Fibroblast of villous mesenchyme (primary cell): ENCODE data around the gene ATAD3A. TPM values are rescaled to one million over a fixed set of nuclear protein-coding genes. Genes with fewer than 3 reads are reported as not detected.
"Not testable (repeated sequence)": the region's sequence is repeated elsewhere in the genome, so short reads cannot be mapped to it uniquely, and the experiment has no call there.

Experiments used
- DNase-seq: peaks from one replicate; pipeline ENCODE4 v3.0.0-alpha.2; 2010; ENCODE audit warnings: low read depth
- H3K4me3 ChIP-seq: 2 replicates; pipeline ENCODE4 v1.5.1; 2011; ENCODE audit warnings: low read depth, mild to moderate bottlenecking, low read length
- total RNA-seq: library from RNA; depleted of rRNA; stranded (reverse); fragments of >200 nt; gene quantifications from 2 replicates; pipeline ENCODE4 v1.2.3, GENCODE V29; 2012
- TF ChIP-seq, protein P1 (sequence below): IDR thresholded peaks from 2 replicates; pipeline ENCODE4 v1.5.1; 2012; ENCODE audit warnings: low read depth, mild to moderate bottlenecking, low read length; ENCODE audit not compliant: insufficient read depth

ATAD3A gene
- total RNA-seq, 1 donor: 36.7 TPM

DNA sequence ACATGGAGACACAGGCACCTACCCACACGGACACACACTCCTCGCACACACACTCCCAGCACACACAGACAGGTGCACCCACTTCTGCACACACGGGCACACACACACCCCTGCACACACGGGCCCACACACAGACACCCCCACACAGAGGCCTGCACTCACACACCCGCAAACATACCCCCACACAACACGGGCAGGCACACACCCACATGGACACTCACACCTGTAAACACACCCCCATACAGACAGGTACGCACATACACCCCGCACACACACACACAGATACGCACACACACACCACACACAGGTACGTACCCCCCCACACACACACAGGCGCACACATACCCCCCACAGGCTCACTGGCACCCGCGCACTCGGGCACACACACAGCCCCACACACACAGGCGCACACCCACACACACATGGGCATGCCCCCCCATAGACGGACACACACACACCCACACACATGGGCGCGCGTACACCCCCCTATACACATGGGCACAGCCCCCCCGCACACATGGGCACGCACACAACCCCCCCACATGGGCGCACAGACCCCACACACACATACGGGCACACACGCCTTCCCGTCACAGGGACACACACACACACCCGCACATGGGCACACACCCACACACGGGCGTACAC lies 6.1 kb downstream of the ATAD3A start:
- no peak for DNase-seq
- TF ChIP-seq, protein P1, sequence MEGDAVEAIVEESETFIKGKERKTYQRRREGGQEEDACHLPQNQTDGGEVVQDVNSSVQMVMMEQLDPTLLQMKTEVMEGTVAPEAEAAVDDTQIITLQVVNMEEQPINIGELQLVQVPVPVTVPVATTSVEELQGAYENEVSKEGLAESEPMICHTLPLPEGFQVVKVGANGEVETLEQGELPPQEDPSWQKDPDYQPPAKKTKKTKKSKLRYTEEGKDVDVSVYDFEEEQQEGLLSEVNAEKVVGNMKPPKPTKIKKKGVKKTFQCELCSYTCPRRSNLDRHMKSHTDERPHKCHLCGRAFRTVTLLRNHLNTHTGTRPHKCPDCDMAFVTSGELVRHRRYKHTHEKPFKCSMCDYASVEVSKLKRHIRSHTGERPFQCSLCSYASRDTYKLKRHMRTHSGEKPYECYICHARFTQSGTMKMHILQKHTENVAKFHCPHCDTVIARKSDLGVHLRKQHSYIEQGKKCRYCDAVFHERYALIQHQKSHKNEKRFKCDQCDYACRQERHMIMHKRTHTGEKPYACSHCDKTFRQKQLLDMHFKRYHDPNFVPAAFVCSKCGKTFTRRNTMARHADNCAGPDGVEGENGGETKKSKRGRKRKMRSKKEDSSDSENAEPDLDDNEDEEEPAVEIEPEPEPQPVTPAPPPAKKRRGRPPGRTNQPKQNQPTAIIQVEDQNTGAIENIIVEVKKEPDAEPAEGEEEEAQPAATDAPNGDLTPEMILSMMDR: no peak

DNA sequence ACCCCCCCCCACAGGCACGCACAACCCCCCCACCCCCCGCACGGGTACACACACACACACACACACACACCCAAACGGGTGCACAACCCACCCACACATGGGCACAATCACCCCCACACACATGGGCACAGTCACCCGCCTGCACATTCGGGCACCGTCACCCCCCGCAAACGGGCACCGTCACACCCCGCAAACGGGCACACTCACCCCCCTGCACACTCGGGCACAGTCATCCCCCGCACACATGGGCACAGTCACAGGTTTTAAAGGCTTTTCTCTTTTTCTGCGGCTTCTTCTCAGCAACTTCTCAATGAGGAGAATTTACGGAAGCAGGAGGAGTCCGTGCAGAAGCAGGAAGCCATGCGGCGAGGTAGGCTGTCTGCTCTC lies 6.7 kb downstream of the ATAD3A start:
- not testable (repeated sequence) for H3K4me3 ChIP-seq, DNase-seq

More for the DNA sequence above, 6.1 kb downstream of the ATAD3A start:
- no peak overlapping the region for H3K4me3 ChIP-seq

DNA sequence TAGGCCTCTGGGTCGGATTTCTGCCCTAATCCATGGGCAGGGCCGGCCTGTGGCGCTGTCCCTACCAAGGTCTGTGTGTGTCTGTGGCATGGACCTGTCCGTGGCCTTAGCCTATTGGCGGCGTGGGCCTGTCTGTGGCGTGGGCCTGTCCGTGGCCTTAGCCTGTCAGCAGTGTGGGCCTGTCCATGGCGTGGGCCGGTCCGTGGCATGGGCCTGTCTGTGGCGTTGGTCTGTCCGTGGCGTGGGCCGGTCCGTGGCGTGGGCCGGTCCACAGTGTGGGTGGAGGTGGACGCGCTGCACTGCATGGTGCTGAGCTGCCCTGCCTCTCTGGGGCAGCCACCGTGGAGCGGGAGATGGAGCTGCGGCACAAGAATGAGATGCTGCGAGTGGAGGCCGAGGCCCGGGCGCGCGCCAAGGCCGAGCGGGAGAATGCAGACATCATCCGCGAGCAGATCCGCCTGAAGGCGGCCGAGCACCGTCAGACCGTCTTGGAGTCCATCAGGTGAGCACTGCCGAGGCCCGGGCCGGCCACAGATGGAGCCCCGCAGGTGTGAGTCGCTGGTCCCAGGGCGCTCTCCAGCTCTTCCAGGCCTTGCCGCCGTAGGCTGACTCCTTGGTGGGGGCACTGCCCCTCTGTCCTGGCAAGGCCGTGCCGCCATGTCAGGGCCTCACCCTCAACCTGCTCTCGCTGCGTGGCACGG lies 8.0 kb downstream of the ATAD3A start:
- not testable (repeated sequence) for H3K4me3 ChIP-seq, DNase-seq

DNA sequence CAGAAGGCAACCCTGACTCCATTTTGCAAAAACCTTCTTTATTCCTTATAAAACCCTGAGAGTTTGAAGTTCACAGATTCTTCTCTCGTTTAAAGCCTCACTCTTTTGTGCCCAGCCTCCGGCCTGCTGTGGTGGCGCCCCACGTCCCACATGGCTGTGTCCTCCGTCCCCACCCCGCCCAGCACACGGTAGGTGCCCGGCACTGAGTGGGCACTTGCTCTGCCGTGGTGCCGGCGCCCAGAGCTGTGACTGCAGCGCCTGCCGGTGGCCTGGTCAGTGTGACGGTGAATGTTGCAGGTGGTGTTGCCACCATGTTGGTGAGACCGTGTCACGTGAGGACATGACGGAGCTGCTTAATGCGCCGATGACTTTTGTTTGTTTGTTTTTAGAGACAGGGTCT lies 9.4 kb downstream of the ATAD3A start:
- H3K4me3 ChIP-seq: no peak overlapping the region
- TF ChIP-seq, protein P1: no peak
- DNase-seq: no peak

DNA sequence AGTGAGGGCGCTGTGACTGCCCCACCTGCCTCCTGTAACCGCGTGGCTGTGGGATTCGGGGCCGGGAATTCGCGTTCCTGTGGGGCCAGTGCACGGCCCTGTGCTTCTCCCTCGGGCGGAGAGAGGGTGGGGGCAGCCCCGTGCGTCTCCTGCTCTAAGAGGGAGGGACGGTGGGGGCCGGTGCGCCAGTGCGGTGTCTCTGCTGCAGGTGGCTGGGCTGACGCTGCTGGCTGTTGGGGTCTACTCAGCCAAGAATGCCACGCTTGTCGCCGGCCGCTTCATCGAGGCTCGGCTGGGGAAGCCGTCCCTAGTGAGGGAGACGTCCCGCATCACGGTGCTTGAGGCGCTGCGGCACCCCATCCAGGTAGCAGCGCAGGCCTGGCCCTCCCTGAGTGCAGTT lies 10.6 kb downstream of the ATAD3A start:
- DNase-seq: not testable (repeated sequence)

DNA sequence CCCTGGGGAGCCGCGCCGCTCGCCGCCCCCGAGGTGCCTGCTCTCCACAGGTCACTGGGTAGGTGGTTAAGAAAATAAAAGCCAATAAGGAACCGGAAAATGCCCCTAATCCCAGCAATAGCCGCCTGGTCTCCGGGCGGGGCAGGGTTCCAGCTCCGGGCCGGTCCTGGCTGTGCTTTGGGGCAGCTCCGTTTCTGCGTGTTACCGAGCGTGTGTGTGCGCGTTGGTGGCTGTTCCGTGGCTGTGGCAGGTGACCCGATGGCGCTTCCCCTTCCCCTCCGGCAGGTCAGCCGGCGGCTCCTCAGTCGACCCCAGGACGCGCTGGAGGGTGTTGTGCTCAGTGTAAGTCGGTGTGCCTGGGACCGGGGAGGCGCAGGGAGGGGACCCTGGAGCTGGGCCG lies 11.3 kb downstream of the ATAD3A start:
- DNase-seq, H3K4me3 ChIP-seq: not testable (repeated sequence)

More for the DNA sequence above, 10.6 kb downstream of the ATAD3A start:
- not testable (repeated sequence) for H3K4me3 ChIP-seq

DNA sequence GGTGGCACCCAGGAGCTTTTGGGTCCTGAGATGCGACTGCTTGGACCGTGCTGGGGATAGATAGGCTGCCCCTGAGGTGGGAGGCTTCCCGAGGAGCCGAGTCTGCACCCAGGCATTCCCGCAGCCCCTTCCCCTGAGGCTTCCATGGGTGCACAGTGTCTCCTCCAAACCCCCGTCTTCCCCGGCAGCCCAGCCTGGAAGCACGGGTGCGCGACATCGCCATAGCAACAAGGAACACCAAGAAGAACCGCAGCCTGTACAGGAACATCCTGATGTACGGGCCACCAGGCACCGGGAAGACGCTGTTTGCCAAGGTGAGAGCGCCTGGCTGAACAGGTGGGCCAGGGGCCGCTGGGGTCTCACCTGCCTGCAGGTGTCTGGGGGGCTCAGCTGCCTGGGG lies 11.7 kb downstream of the ATAD3A start:
- DNase-seq, H3K4me3 ChIP-seq: not testable (repeated sequence)

DNA sequence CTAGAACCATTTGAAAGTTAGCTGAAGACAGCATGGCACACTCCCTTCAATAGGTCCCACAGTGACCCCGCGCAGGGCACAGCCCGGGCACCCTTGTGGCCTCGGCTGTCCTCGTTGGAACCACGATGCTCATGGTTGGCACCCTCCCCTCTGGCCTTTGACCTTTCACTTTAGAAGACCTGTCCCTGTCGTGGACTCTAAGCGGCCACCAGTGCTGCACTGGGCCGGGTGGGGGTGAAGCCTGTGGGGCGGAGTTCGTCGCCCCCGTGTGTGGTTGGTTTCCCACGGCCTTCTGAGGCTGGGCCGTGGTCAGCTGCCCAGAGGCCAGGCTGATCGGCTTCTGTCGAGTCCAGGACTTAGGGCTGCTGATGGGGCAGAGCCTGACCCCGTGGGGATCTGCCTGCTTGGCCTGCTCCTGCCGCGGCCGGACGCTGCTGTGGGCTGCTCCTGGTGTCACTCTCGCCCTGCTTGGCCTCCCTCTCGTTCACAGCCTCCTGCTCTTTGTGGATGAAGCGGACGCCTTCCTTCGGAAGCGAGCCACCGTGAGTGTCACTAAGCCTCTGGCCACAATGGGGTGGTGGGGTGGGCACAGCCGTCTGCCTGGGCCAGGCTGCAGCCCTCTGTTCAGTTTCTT lies 12.9 kb downstream of the ATAD3A start:
- DNase-seq, H3K4me3 ChIP-seq: not testable (repeated sequence)

DNA sequence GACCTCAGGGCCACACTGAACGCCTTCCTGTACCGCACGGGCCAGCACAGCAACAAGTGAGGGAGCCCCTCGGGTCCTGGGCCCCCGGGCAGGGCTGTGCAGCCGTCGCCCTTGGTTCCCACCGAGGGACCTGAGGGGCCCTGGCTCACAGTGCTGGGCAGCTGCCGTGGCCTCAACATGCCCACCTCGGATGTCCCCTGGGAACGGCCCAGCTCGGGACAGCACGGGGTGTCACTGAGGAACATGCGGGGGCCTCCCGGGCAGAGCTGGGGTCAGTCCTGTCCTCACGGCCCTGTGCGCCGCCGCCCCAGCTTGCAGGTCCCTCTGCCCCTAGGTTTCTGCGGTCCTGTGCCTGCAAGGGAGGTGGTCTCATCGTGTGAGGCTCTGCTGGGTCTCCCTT lies 14.5 kb downstream of the ATAD3A start:
- not testable (repeated sequence) for H3K4me3 ChIP-seq, DNase-seq

DNA sequence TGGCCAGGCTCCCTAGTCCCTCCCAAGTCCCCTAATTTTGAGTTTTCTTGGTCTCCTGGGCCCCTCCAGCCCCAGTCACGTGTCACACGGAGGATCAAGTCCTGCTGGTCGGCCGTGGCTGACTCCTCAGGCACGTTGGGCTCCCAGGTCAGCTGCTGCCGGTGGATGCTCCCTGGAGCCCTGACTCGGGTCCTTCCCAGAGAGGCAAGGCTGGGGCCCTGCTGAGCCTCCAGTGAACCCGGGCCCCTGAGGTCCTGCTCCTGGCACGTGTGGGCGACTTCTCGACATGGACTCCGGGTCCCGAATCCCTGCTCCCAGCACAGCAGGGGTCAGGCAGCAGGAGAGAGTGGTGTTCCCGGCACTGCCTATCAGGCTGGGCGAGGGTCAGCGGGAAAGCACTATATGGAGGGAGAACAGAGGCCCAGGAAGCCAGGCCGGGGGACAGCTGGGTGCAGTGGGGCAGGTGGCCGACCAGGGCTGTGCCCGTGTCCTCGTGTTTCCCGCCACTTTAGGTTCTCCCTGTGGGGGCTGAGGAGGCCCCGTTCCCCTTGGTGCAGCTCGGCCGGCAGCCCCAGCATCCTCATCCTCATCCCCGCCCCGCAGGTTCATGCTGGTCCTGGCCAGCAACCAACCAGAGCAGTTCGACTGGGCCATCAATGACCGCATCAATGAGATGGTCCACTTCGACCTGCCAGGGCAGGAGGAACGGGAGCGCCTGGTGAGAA lies 15.3 kb downstream of the ATAD3A start:
- DNase-seq: no peak
- TF ChIP-seq, protein P1: no peak
- H3K4me3 ChIP-seq: no peak overlapping the region
